Renal cortex interstitium (tissue), 11 donors: ENCODE measurements around the gene ARHGAP22. TPM values are rescaled to one million over a fixed set of nuclear protein-coding genes. Genes with fewer than 3 reads are reported as not detected.

Experiments
- DNase-seq, 11 donors: peaks; one replicate each; pipeline ENCODE4 v3.0.0-alpha.2; 2013; ENCODE audit warnings: low read depth in 9 of 11, low spot score in 4 of 11; ENCODE audit errors: extremely low read depth in 1 of 11
- polyA plus RNA-seq, 3 donors: library from polyadenylated mRNA; unstranded; fragments of 120-200 nt; gene quantifications; one replicate each; pipeline ENCODE4 v1.2.1, GENCODE V29; 2013; ENCODE audit not compliant: insufficient read length in 3 of 3

The ARHGAP22 gene
- polyA plus RNA-seq, 3 donors, result 1.2 to 1.8 (median 1.3) TPM

DNA sequence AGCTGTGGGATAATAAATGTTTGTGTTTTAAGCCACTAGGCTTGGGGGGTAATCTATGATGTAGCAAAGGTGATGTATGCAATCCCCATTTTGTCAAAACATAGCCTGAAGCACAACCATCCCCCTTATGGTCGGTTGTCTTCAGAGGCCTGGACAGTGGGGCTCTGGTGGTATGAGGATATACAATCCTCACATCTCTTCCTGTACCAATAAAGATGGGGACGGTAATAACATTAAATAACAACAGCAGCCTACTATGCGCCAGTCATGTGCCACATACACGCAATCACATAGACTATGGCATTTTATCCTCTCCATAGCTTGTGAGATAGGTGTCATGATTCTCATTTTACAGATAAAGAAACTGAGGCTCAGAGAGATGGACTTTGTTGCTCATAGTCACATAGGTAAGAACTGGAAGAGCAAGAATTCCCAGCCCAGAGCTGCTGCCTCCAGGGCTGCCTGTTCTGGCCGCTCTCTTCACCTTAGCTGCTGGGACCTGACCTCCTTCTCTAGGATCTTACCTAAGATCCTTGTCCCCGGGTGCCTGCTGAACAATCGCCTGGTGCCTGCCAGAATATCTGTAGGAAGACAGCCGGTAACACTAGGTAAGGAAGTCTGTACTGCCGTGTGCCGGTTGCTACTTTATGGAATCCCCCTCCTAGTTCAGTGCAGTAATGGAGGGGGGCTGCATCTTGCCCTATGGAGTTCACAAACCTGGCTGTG lies 108.6 kb downstream of the ARHGAP22 start:
- DNase-seq, result no peak

- DNase-seq, result no peak
Observed at GRCh38 chr10:48495282-48496045, 109.4 kb downstream of the ARHGAP22 start.

- DNase-seq, result peak in 1 of 11 donors; percentile 28
Observed at GRCh38 chr10:48494611-48495010, 110.3 kb downstream of the ARHGAP22 start.

DNA sequence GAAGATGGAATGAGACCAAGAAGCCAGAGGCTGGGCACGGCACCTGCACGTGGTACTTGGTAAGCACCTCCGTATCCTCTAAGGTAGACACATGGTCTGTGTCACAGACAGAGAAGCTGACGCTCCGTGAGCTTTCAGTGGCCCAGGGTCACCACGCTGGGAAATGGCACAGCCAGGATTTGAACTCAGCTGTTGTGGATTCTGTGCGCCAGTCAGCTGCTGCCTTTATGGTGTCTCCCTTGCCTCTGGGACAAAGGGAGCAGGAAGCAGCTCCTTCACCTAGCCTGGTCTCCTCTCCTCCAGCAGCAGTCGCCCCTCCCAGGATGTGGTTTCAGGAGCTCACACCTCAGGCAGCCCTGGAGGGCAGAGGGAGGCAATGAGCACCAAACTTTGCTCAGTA lies 110.8 kb downstream of the ARHGAP22 start:
- DNase-seq, result no peak

DNA sequence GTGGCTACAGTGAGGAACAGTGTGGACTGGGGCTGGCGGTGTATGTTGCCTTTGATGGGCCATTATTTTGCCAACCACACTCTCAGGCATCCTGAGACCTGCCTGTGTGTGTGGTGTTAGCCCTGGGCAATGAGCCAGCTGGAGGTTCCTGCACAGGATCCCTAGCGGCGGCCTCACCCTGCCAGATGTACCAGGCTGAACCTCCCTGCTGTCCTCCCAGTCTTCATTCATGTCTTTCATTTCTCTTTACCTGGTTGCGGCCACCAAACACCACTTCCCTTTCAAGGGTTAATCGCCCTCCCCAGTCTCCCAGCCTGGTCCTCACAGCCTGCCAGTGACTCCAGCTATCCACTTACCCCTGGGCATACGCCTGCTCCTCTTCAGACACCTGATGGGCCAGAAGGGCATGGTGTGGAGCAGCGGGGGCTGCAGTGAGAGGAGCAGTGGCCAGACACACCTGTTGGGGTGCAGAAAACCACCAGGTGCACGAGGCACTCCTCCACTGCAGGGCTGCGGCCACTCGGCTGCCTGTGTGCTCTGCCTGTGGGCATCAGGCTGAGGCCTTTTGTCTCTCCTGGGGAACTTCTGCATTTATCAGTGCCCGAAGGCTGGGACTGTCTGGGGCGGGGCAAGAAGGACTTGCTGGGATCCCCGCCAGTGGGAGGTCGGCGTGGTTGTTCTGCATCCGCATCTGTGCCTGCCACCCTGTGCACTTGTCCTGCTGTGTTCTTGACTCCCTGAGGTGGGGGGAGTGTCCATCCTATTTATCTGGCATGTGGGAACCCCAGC lies 111.6 kb downstream of the ARHGAP22 start:
- DNase-seq, result no peak

DNA sequence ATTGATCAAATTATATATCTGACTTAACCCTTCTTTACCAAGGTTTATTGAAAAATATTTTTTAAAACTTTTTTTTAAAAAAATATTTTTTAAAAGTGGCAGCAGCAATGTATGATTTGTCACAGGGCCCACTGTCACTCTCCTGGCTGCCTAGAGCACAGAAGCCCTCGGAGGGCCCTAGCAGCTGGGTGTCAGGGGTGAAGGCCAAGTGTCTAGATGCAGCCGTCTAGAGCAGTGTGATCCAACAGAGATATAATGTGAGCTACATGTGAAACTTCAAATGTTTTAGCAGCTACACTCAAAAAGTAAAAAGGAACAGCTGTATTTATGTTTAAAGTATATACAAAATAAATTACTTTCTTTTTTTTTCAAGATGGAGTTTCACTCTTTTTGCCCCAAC lies 112.7 kb downstream of the ARHGAP22 start:
- DNase-seq, result no peak

DNA sequence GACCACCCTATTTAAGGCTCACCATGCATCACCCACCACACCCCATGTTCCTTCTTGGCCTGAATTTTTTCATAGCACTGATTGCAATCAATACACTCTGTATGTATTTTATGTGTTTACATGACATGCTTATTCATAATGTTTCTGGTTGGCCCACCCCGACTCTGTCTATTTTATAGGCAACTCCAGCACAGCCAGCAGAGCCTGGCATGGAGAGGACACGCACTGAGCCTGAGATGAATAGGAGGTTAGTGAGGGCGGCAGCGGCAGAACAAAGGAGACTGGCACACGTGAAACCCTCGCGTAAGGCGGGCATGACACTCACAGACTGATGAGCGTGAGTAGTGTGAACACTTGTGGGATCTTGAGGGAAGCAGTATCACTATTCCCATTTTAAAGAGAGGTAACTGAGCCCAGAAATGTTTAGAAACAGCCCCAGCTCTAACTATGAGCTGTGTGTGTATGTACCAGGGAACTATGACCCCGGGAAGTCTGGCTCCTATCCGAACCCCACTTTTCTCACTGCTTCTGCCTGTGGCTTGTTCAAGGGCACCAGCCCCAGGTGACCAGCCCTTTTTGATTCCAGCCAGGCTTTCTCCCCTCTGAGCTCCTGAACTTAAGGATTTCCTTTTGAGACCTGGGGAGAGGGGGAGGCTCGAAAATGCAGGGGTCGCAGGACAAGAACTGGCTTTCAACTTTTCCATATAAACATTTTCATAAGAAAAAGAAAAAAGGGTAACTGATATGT lies 113.3 kb downstream of the ARHGAP22 start:
- no peak for DNase-seq

- no peak for DNase-seq
Observed at GRCh38 chr10:48490946-48491345, 113.9 kb downstream of the ARHGAP22 start.

- no peak for DNase-seq
Observed at GRCh38 chr10:48490571-48490940, 114.3 kb downstream of the ARHGAP22 start.

GRCh38 chr10:48489099-48489498 lies 115.8 kb downstream of the ARHGAP22 start:
- DNase-seq, result no peak

DNA sequence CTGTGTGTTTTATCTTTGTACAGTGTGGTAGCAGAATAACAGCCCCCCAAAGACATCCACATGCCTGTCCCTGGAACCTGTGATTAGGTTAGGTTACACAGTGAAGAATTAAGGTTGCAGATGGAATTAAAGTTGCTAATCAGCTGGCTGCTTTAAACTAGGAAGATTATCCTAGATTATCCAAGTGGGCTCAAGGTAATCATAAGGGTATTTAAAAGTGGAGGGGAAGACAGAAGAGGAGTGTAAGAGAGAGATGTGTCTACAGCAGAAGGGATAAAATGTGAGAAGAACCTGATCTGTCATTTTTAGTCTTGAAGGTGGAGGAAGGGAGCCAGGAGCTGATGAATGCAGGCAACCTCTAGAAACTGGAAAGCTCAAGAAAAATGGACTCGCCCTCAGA lies 117.6 kb downstream of the ARHGAP22 start:
- DNase-seq, result no peak

- DNase-seq, result no peak
Observed at GRCh38 chr10:48485711-48486110, 119.2 kb downstream of the ARHGAP22 start.

DNA sequence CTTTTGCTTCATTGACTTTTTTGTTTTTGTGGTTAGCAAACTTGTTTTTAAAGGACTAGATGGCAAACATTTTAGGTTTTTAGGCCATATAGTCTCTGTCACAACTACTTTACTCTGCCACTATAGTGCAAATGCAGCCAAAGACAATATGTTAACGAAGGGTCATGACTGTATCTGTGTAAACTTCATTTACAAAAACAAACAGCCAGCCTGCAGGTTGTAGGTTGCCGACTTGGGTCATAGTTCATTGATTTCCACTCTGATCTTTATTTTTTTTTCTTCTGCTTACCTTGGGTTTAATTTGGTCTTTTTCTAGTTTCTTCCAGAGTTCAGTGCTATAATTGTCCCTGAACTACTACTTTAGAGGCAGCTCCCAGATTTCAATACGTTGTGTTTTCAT lies 120.0 kb downstream of the ARHGAP22 start:
- DNase-seq, result no peak

- DNase-seq, result no peak
Observed at GRCh38 chr10:48482207-48482606, 122.7 kb downstream of the ARHGAP22 start.

GRCh38 chr10:48481385-48481784 lies 123.5 kb downstream of the ARHGAP22 start:
- DNase-seq, result no peak

DNA sequence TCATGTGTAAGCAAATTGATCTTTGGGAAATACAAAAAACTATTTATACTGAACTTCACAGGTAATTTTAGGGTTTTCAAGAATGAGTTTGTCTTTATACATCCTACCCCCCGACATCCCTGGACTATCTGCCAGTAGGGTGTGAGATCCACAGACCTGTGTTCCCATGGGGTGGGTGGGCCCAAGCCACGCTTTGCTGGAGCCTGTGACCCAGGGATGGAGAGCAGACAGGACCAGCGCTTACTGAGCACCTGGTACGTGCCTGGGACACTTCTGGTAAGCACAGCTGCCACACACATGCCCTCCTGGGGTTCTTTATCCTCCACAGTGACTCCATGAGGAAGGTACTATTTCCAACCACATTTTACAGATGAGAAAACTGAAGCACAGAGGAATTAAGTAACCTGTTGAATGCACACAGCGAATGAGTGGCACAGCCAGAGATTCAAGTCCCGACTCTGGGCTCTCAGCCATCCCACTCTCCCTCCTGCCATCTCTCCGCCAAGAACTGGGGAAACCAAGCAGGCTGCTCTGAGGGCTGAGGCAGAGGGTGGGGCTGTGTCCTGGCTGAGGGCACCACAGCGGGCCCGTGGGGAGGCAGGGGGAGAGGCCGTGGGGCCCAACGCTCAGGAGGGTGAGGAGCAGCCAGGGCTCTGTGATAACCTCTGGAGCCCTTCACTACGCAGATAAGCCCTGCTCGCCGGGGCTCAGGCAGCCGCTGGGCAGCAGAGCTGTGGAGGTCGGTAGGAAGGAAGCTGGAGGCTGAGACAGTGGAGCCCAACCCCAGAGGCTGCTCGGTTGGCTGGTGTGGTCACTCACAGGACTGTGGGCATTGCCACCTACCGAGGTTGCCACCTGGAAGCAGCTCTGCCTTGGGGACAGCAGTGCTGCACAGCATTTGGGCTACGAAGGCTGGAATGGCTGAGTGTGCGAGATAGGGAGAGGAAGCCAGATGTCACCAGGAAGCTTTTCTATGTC lies 124.2 kb downstream of the ARHGAP22 start:
- DNase-seq, result no peak

- DNase-seq, result no peak
Observed at GRCh38 chr10:48478980-48479811, 125.7 kb downstream of the ARHGAP22 start.
